Stimulated activated CD8-positive, alpha-beta memory T cell treated with anti-CD3 and anti-CD28 coated beads, Interleukin-7, amount 100 ng/mL, for 1 hour (primary cell): ENCODE measurements around the gene KLHL2.
"Not testable (repeated sequence)": the region's sequence is repeated elsewhere in the genome, so short reads cannot be mapped to it uniquely, and the experiment has no call there.

Source experiments
- DNase-seq, 2 donors: peaks; one replicate each; pipeline ENCODE4 v3.0.0-alpha.2; 2020; ENCODE audit warnings: low read depth in 2 of 2

Gene KLHL2

GRCh38 chr4:165330071-165330470, 122.7 kb downstream of the KLHL2 start:
- DNase-seq, result no peak

DNA sequence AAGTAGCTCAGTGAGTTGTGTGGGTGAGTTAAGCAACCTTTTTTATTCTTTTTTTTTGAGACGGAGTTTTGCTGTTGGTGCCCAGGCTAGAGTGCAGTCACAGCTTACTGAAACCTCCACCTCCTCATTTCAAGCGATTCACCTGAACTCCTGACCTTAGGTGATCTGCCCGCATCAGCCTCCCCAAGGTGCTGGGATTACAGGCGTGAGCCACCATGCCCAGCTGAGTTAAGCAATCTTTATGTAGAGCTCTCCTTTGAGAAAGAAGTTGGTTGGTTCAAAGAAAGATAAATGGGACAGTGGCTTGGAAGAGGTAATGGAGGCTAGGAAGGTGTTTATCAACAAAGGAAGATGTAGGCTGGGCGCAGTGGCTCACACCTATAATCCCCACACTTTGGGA, 123.3 kb downstream of the KLHL2 start:
- DNase-seq, result no peak

DNA sequence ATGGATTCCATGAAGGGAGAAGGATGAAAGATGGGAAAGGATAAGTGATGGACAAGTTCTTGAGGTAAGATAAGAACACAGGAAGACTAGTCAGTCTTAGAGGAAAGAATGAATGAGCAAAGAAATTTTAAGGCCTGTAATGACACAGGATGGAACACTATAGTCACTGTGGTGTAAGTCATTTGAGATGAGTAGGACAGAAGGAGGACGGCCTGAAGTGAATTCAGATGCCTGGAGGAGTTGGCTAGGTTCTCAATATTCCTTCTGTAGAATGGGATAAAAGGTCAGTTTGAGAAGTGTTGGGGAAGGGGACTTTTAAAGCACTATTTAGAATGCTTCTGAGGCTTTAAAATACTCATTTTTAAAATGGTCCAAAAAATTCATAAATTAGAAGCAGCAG, 124.0 kb downstream of the KLHL2 start:
- no peak for DNase-seq

DNA sequence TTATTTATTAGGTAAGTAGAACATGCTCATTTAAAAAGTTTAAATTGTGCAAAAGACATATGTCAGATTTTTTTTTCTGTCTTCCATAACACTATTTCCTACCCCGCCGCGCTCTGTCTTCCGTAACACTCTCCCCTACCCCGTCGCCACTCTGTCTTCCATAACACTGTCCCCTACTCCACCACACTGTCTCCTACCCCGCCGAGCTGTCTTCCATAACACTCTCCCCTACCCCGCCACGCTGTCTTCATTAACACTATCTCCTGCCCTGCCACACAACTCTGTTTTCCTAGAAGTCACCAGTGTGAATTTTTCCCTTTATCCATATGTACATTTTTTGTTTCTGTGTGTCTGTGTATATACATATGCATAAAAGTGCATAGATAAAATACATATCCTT, 124.5 kb downstream of the KLHL2 start:
- DNase-seq, result no peak

GRCh38 chr4:165332502-165332901, 125.1 kb downstream of the KLHL2 start:
- no peak for DNase-seq

- no peak for DNase-seq
Observed at GRCh38 chr4:165335163-165335703, 127.9 kb downstream of the KLHL2 start.

DNA sequence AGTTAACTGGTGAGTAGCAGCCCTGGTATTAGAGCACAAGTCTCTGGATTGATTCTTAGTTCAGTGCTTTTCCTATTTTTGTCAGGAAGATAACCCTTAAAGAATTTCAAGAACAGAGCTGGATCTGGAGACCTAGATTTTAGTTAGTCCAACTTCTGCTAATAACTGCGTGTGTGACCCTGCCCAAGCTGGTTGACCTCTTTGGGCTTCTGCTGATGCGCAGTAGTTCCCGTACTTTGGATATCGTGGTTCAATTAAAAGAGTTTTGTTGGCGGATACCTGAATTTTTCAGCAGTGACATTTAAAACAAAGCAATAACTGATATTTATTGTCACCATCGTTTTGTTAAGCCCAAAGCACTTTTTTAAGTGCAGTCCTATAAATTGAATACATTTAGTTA, 129.4 kb downstream of the KLHL2 start:
- DNase-seq, result no peak

- not testable (repeated sequence) for DNase-seq
Observed at GRCh38 chr4:165342340-165342739, 135.0 kb downstream of the KLHL2 start.

- no peak for DNase-seq
Observed at GRCh38 chr4:165343353-165344191, 136.2 kb downstream of the KLHL2 start.

- no peak for DNase-seq
Observed at GRCh38 chr4:165345666-165346417, 138.5 kb downstream of the KLHL2 start.

- DNase-seq, result no peak
Observed at GRCh38 chr4:165347647-165348569, 140.5 kb downstream of the KLHL2 start.

DNA sequence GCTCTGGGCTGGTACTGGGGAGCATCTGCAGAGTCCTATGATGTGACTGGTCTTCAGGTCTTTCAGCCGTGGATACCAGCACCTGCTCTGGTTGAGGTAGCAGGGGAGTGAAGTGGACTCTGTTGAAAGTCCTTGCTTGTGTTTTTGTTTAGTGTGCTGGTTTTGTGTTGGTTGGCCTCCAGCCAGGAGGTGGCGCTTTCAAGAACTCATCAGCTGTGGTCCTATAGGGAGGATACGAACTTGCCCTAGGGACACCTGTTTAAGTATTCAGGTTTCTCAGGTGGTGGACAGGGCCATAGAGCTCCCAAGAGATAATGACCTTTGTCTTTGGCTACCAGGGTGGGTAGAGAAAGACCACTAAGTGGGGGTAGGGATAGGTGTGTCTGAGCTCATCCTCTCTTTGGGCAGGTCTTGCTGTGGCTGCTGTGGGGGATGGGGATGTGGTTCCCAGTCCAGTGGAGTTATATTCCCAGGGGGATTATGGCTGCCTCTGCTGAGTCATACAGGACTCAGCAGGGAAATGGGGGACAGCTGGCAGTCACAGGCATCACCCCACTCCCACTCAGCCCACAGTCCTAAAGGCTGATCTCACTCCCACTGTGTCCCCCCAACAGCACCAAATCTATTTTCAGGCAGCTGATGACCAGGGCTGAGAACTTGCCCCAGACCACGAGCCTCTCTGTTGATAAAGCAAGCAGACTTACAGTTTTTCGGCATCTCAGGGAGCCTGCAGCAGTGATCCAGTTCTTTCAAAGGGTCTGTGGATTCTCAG, 144.2 kb downstream of the KLHL2 start:
- DNase-seq, result no peak

- DNase-seq, result no peak
Observed at GRCh38 chr4:165355900-165356300, 148.5 kb downstream of the KLHL2 start.

DNA sequence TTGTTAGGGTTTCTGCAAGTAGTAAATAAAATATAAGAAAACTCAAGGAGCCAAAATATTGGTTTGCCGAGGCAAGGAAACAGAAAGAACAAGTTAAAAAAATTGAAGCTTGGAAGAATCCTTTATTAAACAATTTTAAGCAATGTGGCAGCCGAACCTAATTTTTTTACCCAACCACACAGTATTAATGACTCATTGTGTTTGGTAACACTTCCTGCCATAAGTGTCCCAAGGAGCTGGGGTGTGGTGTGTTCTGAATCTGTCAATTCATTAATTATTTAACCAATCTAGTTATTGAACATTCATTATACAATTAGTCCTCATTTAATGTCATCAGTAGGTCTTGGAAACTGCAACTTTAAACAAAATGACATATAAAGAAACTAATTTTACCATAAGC, 152.1 kb downstream of the KLHL2 start:
- no peak for DNase-seq

DNA sequence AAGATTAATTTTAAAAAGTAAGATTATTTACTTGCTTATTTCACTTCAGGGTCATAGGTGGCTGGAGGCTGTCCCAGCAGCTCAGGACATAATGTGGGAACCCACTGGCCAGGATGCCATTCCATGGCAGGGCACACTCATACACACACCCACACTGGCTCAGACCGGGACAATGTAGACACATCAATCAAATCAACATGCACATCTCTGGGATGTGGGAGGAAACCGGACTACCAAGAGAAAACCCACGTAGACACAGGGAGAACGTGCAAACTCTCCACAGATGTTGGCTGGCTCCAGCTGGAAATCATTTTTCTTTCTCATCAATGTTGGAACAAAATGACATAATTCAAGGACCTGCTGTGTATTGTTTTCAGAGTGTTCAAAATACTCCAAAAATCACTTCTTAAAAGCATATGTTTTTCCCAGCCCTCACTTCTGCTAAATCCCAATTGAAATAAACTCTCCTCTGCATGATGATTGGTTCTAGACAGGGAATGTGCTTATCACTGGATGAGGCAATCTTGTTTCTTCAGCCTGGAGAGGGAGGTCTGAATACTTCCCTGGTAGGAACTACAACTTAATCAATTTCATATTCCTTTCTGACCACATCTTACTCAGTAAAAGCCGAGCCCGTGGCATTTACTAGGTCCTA, 152.8 kb downstream of the KLHL2 start:
- no peak for DNase-seq

- no peak for DNase-seq
Observed at GRCh38 chr4:165360985-165361670, 153.8 kb downstream of the KLHL2 start.

DNA sequence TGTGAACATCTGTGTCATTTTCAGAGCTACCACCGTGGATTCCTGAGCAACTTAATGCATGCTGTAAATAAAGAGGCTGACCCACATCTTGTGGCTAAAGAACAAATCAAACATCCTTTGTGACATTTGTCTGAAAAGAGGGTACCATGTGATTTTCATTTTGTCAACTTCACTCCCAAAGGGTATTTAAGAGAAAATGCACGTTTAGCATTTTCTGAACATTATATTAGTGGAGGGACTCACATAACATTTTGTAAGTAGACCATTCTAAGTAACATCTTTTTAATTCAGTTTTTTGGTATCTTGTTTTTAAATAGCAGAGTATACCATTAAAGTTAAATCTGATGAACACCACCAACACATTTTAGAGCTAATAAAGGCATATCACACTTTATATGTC, 154.4 kb downstream of the KLHL2 start:
- DNase-seq, result no peak

- no peak for DNase-seq
Observed at GRCh38 chr4:165364452-165365080, 157.2 kb downstream of the KLHL2 start.

DNA sequence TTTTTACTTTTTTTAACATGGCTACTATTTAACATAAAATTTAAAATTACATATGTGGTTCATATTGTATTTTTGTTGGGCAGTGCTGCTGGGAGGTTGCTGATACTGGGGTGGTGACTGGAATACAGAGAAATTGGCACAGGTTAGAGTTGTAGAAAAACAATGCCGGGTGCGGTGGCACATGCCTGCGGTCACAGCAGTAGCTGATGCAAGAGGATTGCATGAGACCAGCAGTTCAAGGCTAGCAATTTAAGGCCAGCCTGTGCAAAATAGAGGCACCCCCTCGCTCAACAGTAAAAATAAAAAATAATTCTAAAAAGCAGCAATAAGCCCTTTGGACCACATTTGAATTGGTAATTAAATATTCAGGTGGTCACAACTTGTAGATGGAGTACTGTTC, 159.7 kb downstream of the KLHL2 start:
- DNase-seq, result no peak
